ENCODE measurements around the gene FAM187B.

FAM187B gene

GRCh38 chr19:35208121-35208520 lies 20.4 kb downstream of the FAM187B start:
- TF ChIP-seq, protein P1, sequence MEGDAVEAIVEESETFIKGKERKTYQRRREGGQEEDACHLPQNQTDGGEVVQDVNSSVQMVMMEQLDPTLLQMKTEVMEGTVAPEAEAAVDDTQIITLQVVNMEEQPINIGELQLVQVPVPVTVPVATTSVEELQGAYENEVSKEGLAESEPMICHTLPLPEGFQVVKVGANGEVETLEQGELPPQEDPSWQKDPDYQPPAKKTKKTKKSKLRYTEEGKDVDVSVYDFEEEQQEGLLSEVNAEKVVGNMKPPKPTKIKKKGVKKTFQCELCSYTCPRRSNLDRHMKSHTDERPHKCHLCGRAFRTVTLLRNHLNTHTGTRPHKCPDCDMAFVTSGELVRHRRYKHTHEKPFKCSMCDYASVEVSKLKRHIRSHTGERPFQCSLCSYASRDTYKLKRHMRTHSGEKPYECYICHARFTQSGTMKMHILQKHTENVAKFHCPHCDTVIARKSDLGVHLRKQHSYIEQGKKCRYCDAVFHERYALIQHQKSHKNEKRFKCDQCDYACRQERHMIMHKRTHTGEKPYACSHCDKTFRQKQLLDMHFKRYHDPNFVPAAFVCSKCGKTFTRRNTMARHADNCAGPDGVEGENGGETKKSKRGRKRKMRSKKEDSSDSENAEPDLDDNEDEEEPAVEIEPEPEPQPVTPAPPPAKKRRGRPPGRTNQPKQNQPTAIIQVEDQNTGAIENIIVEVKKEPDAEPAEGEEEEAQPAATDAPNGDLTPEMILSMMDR (conservative IDR thresholded peaks at IDR 0.05; ENCODE audit: low read depth, low read length), result no peak
- no peak for DNase-seq (ENCODE audit: low read depth)
- H3K4me3 ChIP-seq (ENCODE audit: low read length), result no peak overlapping the region

DNA sequence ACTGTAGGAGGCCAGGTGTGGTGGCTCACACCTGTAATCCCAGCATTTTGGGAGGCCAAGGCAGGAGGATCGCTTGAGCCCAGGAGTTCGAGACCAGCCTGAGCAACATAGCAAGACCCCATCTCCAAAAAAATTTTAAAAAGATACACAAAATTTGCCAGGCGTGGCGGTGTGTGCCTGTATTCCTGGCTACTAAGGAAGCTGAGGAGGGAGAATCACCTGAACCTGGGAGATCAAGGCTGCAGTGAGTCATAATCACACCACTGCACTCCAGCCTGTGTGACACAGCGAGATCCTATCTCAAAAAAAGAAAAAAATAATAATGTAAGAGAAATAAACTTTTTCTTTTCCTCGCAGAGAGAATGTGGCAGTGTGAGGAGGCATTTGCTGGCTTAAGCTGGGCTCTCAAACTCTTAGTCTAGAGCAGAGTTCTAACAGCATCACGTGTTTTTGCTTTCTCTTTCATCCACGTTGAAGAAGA lies 21.1 kb downstream of the FAM187B start:
- no peak overlapping the region for H3K4me3 ChIP-seq (ENCODE audit: low read length)
- TF ChIP-seq, protein P1 (conservative IDR thresholded peaks at IDR 0.05; ENCODE audit: low read depth, low read length), result no peak
- DNase-seq (ENCODE audit: low read depth), result no peak

- H3K4me3 ChIP-seq (ENCODE audit: low read length), result no peak overlapping the region
- TF ChIP-seq, protein P1 (conservative IDR thresholded peaks at IDR 0.05; ENCODE audit: low read depth, low read length), result no peak
- DNase-seq (ENCODE audit: low read depth), result no peak
These were observed 21.7 kb downstream of the FAM187B start for GRCh38 chr19:35206855-35207254.

- TF ChIP-seq, protein P1 (conservative IDR thresholded peaks at IDR 0.05; ENCODE audit: low read depth, low read length), result no peak
- no peak overlapping the region for H3K4me3 ChIP-seq (ENCODE audit: low read length)
These were observed 22.2 kb downstream of the FAM187B start for GRCh38 chr19:35206379-35206778.

DNA sequence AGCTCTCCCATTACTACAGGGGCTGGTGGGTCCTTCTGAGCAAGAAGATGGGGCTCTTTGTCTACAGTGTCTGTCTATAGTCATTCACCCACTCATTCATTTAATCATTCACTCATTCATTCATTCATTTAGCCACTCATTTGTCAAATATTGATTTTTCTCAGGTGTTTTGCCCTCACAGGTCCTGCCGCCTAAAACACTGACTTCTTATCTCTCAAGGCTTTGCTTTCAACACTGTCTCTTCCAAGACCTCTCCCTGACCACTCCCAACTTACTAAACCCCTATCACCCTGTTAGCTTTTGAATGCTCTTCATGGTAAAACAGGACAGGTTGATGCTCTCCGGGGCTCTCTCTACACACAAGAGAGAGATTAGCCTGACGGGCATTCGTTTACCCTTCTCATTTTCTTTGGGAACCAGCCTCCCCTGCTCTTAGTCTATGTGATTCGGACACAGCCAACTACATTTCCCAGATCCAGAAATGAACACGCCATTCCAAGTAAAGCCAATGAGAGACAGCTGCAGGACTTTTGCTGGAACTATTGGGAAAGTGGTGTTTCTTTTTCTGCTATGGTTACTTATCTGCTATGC lies 22.7 kb downstream of the FAM187B start:
- TF ChIP-seq, protein P1 (conservative IDR thresholded peaks at IDR 0.05; ENCODE audit: low read depth, low read length), result no peak
- no peak overlapping the region for H3K4me3 ChIP-seq (ENCODE audit: low read length)
- no peak for DNase-seq (ENCODE audit: low read depth)

More at GRCh38 chr19:35206379-35206778, 22.2 kb downstream of the FAM187B start:
- no peak for DNase-seq (ENCODE audit: low read depth)

DNA sequence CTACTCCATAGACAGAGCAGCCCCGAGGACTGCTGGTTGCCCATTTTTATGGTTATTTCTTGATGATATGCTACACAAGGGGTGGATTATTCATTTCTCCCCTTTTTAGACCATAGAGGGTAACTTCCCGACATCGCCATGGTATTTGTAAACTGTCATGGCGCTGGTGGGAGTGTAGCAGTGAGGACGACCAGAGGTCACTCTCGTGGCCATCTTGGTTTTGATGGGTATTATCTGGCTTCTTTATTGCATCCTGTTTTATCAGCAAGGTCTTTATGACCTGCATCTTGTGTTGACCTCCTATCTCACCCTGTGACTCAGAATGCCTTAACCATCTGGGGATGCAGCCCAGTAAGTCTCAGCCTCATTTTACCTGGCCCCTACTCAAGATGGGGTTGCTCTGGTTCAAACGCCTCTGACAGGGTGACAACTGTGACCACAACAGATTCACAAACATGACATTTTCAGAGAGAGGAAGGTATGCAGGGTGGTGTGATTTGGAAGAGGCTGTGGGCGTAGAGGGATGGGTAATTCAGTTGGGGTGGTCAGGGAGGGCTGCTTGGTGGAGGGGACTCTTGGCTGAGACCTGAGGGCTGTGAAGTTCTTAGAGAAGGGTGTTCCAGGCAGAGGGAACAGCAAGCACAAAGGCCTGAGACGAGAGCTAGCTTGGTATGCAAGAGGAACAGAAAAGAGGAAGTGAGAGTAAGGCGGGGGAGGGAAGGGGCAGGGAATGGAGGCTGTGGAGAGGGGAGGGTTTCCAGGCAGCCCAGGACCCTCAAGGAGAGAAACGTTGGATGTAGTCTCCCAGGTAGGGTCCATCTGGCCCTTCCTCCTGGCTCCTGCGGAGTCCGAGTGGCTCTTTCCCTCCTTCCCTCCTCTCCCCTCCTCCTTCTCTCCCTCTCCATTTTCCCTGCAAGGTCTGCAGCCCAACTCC lies 23.5 kb downstream of the FAM187B start:
- TF ChIP-seq, protein P1 (conservative IDR thresholded peaks at IDR 0.05; ENCODE audit: low read depth, low read length), result no peak
- H3K4me3 ChIP-seq (ENCODE audit: low read length), result no peak overlapping the region
- DNase-seq (ENCODE audit: low read depth), result no peak

Data from retinal pigment epithelial cell (primary cell).